B cell (primary cell): ENCODE measurements around the gene CNIH1. TPM values are rescaled to one million over a fixed set of nuclear protein-coding genes. Genes with fewer than 3 reads are reported as not detected.
A peak's percentile ranks its signal among the peaks of the same experiment; 100 is the strongest.

Source experiments
- ATAC-seq: fragments of 200-7000 bp; cut with Tn5 transposase; one replicate; pipeline ENCODE4 v1.10.0; 2021; ENCODE audit warnings: low read depth, mild to moderate bottlenecking, moderate number of reproducible peaks, moderate library complexity
- CTCF ChIA-PET: fragments of 350-600 bp; sonication (Branson Sonifier 250); formaldehyde crosslinking; loops from one replicate; lab custom pipeline; 2021; ENCODE audit warnings: antibody characterized with exemption, inconsistent platforms; lab: Charles Lee
- POLR2A ChIA-PET: fragments of 350-600 bp; sonication (Branson Sonifier 250); formaldehyde crosslinking; loops from one replicate; lab custom pipeline; 2021; ENCODE audit warnings: antibody characterized with exemption; lab: Charles Lee
- DNase-seq: peaks from one replicate; pipeline ENCODE4 v3.0.0; 2013
- H2AFZ ChIP-seq: 2 replicates; pipeline ENCODE4 v1.6.1; 2012; ENCODE audit warnings: mild to moderate bottlenecking, low read depth, low read length; ENCODE audit not compliant: insufficient read depth, poor library complexity, severe bottlenecking
- H3K27ac ChIP-seq, 2 donors: 1 replicate in 1 of 2; 2 replicates in 1 of 2; pipeline ENCODE4 v1.5.1; 2012 to 2013; ENCODE audit warnings: low read length in 2 of 2, mild to moderate bottlenecking in 2 of 2, moderate library complexity in 1 of 2
- H3K27me3 ChIP-seq, 4 experiments: fragments of 200-600 bp in 1 of 4; sonication (generic) in 1 of 4; replicated peaks in 1 of 4; 1 replicate in 2 of 4; 2 replicates in 2 of 4; pipeline versions ENCODE4 v1.6.1 to v1.7.0; 2013 to 2016; ENCODE audit warnings: low read length in 3 of 4, mild to moderate bottlenecking in 2 of 4, mixed read lengths in 1 of 4, moderate library complexity in 1 of 4; ENCODE audit not compliant: insufficient read depth in 4 of 4, control insufficient read depth in 3 of 4; ENCODE audit errors: control extremely low read depth in 1 of 4
- H3K36me3 ChIP-seq, 2 experiments: replicated peaks in 1 of 2; 1 replicate in 1 of 2; 2 replicates in 1 of 2; pipeline versions ENCODE4 v1.6.1 to v1.7.1; 2013; ENCODE audit warnings: low read length in 1 of 2; ENCODE audit not compliant: insufficient read depth in 2 of 2, control insufficient read depth in 1 of 2; ENCODE audit errors: control extremely low read depth in 1 of 2, extremely low read depth in 1 of 2
- H3K4me1 ChIP-seq, 2 donors: fragments of 200-600 bp in 1 of 2; sonication (generic) in 1 of 2; 1 replicate in 1 of 2; 2 replicates in 1 of 2; pipeline versions ENCODE4 v1.5.1 to v1.6.1; 2013 to 2017; ENCODE audit warnings: low read length in 2 of 2; ENCODE audit not compliant: control insufficient read depth in 2 of 2, insufficient read depth in 2 of 2
- H3K4me2 ChIP-seq: replicated peaks from 2 replicates; pipeline ENCODE3; 2012; ENCODE audit warnings: mild to moderate bottlenecking, low read depth, low read length; ENCODE audit not compliant: poor library complexity, severe bottlenecking
- H3K4me3 ChIP-seq, 5 experiments: fragments of 200-600 bp in 1 of 5; sonication (generic) in 1 of 5; 1 replicate in 3 of 5; 2 replicates in 2 of 5; pipeline versions ENCODE4 v1.5.1 to v1.7.0; 2011 to 2016; ENCODE audit warnings: low read length in 4 of 5, mild to moderate bottlenecking in 4 of 5, low read depth in 2 of 5, control low read depth in 1 of 5, moderate library complexity in 1 of 5; ENCODE audit not compliant: insufficient read depth in 1 of 5; ENCODE audit errors: control extremely low read depth in 1 of 5, extremely low read depth in 1 of 5
- H3K79me2 ChIP-seq: fragments of 200-600 bp; sonication (generic); one replicate; pipeline ENCODE4 v1.6.0; 2016; ENCODE audit warnings: low read length; ENCODE audit not compliant: control insufficient read depth, insufficient read depth
- H3K9ac ChIP-seq: fragments of 200-600 bp; sonication (generic); 2 replicates; pipeline ENCODE4 v1.6.1; 2017; ENCODE audit warnings: mild to moderate bottlenecking, low read length, moderate library complexity
- H3K9me3 ChIP-seq, 3 donors: one replicate each; pipeline versions ENCODE4 v1.6.1 to v1.7.1; 2013; ENCODE audit warnings: low read length in 2 of 3; ENCODE audit not compliant: control insufficient read depth in 2 of 3, insufficient read depth in 1 of 3; ENCODE audit errors: control extremely low read depth in 1 of 3
- H4K20me1 ChIP-seq: 2 replicates; pipeline ENCODE4 v1.6.0; 2012; ENCODE audit warnings: mild to moderate bottlenecking, low read length; ENCODE audit not compliant: insufficient read depth, control insufficient read depth, poor library complexity, severe bottlenecking
- H3K27ac Mint-ChIP-seq: one replicate; pipeline ENCODE4 v1.8.0; 2021; ENCODE audit warnings: mixed read lengths
- H3K27me3 Mint-ChIP-seq: one replicate; pipeline ENCODE4 v1.8.0; 2021; ENCODE audit warnings: mixed read lengths
- H3K4me1 Mint-ChIP-seq: one replicate; pipeline ENCODE4 v1.8.0; 2021; ENCODE audit warnings: mixed read lengths
- H3K4me3 Mint-ChIP-seq: one replicate; pipeline ENCODE4 v1.8.0; 2021; ENCODE audit warnings: mixed read lengths
- H3K9me3 Mint-ChIP-seq: one replicate; pipeline ENCODE4 v1.8.0; 2022; ENCODE audit warnings: mixed read lengths; ENCODE audit not compliant: insufficient read depth
- EZH2 ChIP-seq: IDR thresholded peaks from 2 replicates; pipeline ENCODE4 v1.6.1; 2012; ENCODE audit warnings: borderline replicate concordance, low read depth, mild to moderate bottlenecking, moderate library complexity, low read length; ENCODE audit not compliant: insufficient read depth, poor library complexity, severe bottlenecking
- WGBS: methylation state at CpG from one replicate; pipeline ENCODE4 v1.1.5; 2013; ENCODE audit warnings: missing lambda C conversion rate; ENCODE audit not compliant: insufficient coverage; 5-methylcytosine and 5-hydroxymethylcytosine counted together
- intact Hi-C: fragments of 100-400 bp; cut with micrococcal nuclease; formaldehyde crosslinking; loops from one replicate; pipeline ENCODE4 v1.10.0; 2022
- polyA plus RNA-seq: library from polyadenylated mRNA; depleted of rRNA; stranded (reverse); fragments of >200 nt; gene quantifications from 2 replicates; pipeline ENCODE4 v1.2.3, GENCODE V29; 2012
- total RNA-seq, 2 donors: library from RNA; stranded (reverse); fragments of 120-200 nt in 1 of 2; gene quantifications; 1 replicate in 1 of 2; 2 replicates in 1 of 2; pipeline versions ENCODE4 v1.2.3 to v1.2.4, GENCODE V29; 2013 to 2022
- TF ChIP-seq, protein P1 (sequence below): fragments of 200-600 bp; IDR thresholded peaks from one replicate; pipeline ENCODE4 v1.8.0; 2022; ENCODE audit warnings: antibody characterized with exemption, mild to moderate bottlenecking

CNIH1 gene
- total and polyA plus RNA-seq, 2 donors (not counting 1 experiment from before 2014, with no cell fraction given) = 42.8 to 66.4 TPM

DNA sequence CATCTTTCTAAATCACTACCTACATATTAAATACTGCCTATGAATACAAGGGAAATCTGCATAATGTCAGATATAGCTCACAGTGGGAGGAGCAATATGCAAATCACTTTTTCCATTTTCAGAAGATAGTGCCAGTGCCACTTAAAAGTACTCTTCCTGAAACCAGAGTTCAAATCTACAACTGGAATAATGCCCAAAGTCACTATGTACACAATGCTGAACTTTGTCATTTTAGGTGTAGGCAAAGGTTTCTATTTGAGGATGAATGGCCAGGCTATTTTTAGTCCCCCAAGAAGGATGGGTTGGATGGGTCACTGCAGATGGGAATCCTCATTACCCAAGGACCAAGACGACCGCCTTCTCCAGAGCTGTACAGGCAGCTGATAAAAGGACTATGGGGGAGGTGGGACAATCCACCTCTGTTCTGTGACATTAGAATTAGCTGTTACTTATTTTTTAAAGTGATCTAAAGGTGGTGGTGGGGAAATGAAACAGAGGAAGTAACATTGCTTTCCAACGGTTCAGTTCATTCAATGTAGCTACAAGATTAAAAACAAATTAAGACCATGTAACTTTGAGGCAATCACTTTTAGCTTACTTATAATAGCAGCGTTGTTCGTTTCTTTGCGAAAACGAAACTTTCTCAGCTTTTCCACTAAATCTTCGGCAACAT lies 42.0 kb upstream of the CNIH1 start:
- CTCF ChIA-PET = interaction anchor here (0.9 to 1.4 kb wide), 3 partner anchors 26 to 291 kb away, joined by 3 to 4 read pairs (median 3); partner anchors contain the start of gene CGRRF1
- H3K4me1 Mint-ChIP-seq = peaks cover 63% of the 10 kb centered on the region
- H3K9me3 Mint-ChIP-seq = no peaks in the 10 kb centered on the region
- Histone ChIP-seq H3K4me1 (peaks cover 40 to 57% of the 10 kb centered on the region in 2 donors), H2AFZ (no peak overlapping the region), H4K20me1 (no peaks in the 10 kb centered on the region), H3K36me3 (peaks cover 2 to 24% of the 10 kb centered on the region in 2 experiments), H3K27me3 (no peaks in the 10 kb centered on the region), H3K79me2 (peaks cover 68% of the 10 kb centered on the region), H3K27ac (peak overlapping the region; percentile 33 to 83), H3K4me2 (peak overlapping the region; percentile 72), H3K4me3 (peak overlapping the region; percentile 29 to 70 (median 45)), H3K9me3 (no peaks in the 10 kb centered on the region), H3K9ac (peak overlapping the region; percentile 63)
- ATAC-seq (peak; percentile 73), DNase-seq (peak; percentile 52)
- POLR2A ChIA-PET = interaction anchor here (1.3 kb wide), 1 partner anchor 27 kb away, joined by 6 read pairs; the partner anchor contains the start of gene CGRRF1
- no CpG with 5 or more reads among the region's 8 CpGs for WGBS
- peak overlapping the region; percentile 87 for H3K27ac Mint-ChIP-seq
- intact Hi-C loops = loop anchor here (1.0 to 5.0 kb wide), 2 partner anchors 42 to 101 kb away; partner anchors contain the start of gene CNIH1
- H3K4me3 Mint-ChIP-seq = peak overlapping the region; percentile 67
- TF ChIP-seq, protein P1, sequence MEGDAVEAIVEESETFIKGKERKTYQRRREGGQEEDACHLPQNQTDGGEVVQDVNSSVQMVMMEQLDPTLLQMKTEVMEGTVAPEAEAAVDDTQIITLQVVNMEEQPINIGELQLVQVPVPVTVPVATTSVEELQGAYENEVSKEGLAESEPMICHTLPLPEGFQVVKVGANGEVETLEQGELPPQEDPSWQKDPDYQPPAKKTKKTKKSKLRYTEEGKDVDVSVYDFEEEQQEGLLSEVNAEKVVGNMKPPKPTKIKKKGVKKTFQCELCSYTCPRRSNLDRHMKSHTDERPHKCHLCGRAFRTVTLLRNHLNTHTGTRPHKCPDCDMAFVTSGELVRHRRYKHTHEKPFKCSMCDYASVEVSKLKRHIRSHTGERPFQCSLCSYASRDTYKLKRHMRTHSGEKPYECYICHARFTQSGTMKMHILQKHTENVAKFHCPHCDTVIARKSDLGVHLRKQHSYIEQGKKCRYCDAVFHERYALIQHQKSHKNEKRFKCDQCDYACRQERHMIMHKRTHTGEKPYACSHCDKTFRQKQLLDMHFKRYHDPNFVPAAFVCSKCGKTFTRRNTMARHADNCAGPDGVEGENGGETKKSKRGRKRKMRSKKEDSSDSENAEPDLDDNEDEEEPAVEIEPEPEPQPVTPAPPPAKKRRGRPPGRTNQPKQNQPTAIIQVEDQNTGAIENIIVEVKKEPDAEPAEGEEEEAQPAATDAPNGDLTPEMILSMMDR = no peak
- no peak for TF ChIP-seq EZH2
- H3K27me3 Mint-ChIP-seq = no peaks in the 10 kb centered on the region

DNA sequence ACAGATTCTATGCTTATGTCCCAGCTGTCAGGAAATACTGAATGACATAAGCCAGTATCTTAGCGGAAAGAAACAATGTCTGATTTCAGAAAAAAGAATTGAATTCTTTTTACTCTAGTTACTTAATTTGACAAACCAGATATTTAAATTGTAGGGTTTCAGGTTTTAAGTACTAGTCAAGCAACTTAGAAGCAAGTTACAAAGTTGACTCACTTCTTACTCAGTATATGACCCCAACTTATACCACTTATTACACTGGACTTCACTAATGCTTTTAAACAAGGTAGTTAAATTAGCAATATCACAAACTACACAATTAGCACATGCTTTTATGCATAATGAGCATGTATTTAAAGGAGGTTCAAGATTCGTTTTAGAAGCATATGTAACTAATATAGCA lies 40.5 kb upstream of the CNIH1 start:
- WGBS = no CpG with 5 or more reads among the region's 2 CpGs
- Histone ChIP-seq H3K79me2 (peaks cover 53% of the 10 kb centered on the region), H4K20me1 (no peaks in the 10 kb centered on the region), H3K4me2 (peak overlapping the region; percentile 72), H3K4me1 (peaks cover 27 to 48% of the 10 kb centered on the region in 2 donors), H3K4me3 (no peak overlapping the region), H3K9ac (no peak overlapping the region), H3K36me3 (peaks cover 2 to 28% of the 10 kb centered on the region in 2 experiments), H3K27me3 (no peaks in the 10 kb centered on the region), H3K27ac (peak overlapping the region in 1 of 2 donors; percentile 83), H3K9me3 (no peaks in the 10 kb centered on the region), H2AFZ (no peak overlapping the region)
- no peaks in the 10 kb centered on the region for H3K9me3 Mint-ChIP-seq
- ChIA-PET CTCF (interaction anchor here (1.0 kb wide), 1 partner anchor 83 kb away, joined by 3 read pairs; no protein-coding TSS in a partner anchor), POLR2A (no interaction called here)
- no peak for ATAC-seq
- TF ChIP-seq, protein P1 = no peak
- TF ChIP-seq EZH2 = no peak
- DNase-seq = no peak
- peaks cover 53% of the 10 kb centered on the region for H3K4me1 Mint-ChIP-seq
- no peak overlapping the region for H3K27ac Mint-ChIP-seq
- H3K4me3 Mint-ChIP-seq = no peak overlapping the region
- H3K27me3 Mint-ChIP-seq = no peaks in the 10 kb centered on the region
- intact Hi-C loops = loop anchor here (5.0 kb wide), 1 partner anchor 99 kb away; no protein-coding TSS in a partner anchor
